WTC11 (cell line): ENCODE results near the gene DHX34. TPM values are rescaled to one million over a fixed set of nuclear protein-coding genes. Genes with fewer than 3 reads are reported as not detected.
A peak's percentile ranks its signal among the peaks of the same experiment; 100 is the strongest.

Experiments used
- ATAC-seq: fragments of 200-7000 bp; cut with Tn5 transposase; 2 replicates; pipeline ENCODE4 v1.10.0; 2021; ENCODE audit warnings: mild to moderate bottlenecking, moderate library complexity
- CTCF ChIA-PET: fragments of 300-600 bp; sonication (Branson Sonifier 250); formaldehyde crosslinking; loops from one replicate; lab custom pipeline; 2021; ENCODE audit warnings: antibody characterized with exemption; lab: Charles Lee
- POLR2A ChIA-PET: fragments of 350-600 bp; sonication (Branson Sonifier 250); formaldehyde crosslinking; loops from one replicate; lab custom pipeline; 2021; ENCODE audit warnings: antibody characterized with exemption; lab: Charles Lee
- DNase-seq: peaks from one replicate; pipeline ENCODE4 v3.0.0; 2021; ENCODE audit warnings: low spot score
- H3K27ac Mint-ChIP-seq: 2 replicates; pipeline ENCODE4 v1.8.0; 2021; ENCODE audit warnings: mixed read lengths
- H3K27me3 Mint-ChIP-seq: 2 replicates; pipeline ENCODE4 v1.8.0; 2021; ENCODE audit warnings: low read depth, mild to moderate bottlenecking, moderate library complexity, mixed read lengths
- H3K36me3 Mint-ChIP-seq: 2 replicates; pipeline ENCODE4 v1.8.0; 2021; ENCODE audit warnings: mixed read lengths
- H3K4me1 Mint-ChIP-seq: 2 replicates; pipeline ENCODE4 v1.8.0; 2022; ENCODE audit warnings: mixed read lengths
- H3K4me3 Mint-ChIP-seq: 2 replicates; pipeline ENCODE4 v1.8.0; 2021; ENCODE audit warnings: mild to moderate bottlenecking, moderate library complexity, mixed read lengths
- H3K9me3 Mint-ChIP-seq: 2 replicates; pipeline ENCODE4 v1.8.0; 2021; ENCODE audit warnings: mixed read lengths
- ATF1 ChIP-seq: sonication (generic); formaldehyde crosslinking; IDR thresholded peaks from 2 replicates; pipeline ENCODE4 v1.8.1; 2023; ENCODE audit warnings: mild to moderate bottlenecking, moderate library complexity, missing genetic modification reagents
- EMX1 ChIP-seq: fragments of 250-450 bp; sonication (Bioruptor Pico); IDR thresholded peaks from 2 replicates; pipeline ENCODE4 v1.8.0; 2021; ENCODE audit warnings: mild to moderate bottlenecking
- ESRRA ChIP-seq: sonication (generic); formaldehyde crosslinking; IDR thresholded peaks from 2 replicates; pipeline ENCODE4 v1.8.1; 2022; ENCODE audit warnings: mild to moderate bottlenecking, missing genetic modification reagents, borderline replicate concordance
- ETV6 ChIP-seq: sonication (generic); formaldehyde crosslinking; IDR thresholded peaks from 2 replicates; pipeline ENCODE4 v1.8.1; 2022; ENCODE audit warnings: mild to moderate bottlenecking, missing genetic modification reagents
- FOXK1 ChIP-seq: sonication (generic); formaldehyde crosslinking; IDR thresholded peaks from 2 replicates; pipeline ENCODE4 v1.8.0; 2022; ENCODE audit warnings: mild to moderate bottlenecking, moderate library complexity, missing genetic modification reagents
- GABPB1 ChIP-seq: sonication (generic); formaldehyde crosslinking; IDR thresholded peaks from 2 replicates; pipeline ENCODE4 v1.8.1; 2023; ENCODE audit warnings: mild to moderate bottlenecking, missing genetic modification reagents
- JAZF1 ChIP-seq: fragments of 250-450 bp; sonication (Bioruptor Pico); IDR thresholded peaks from 2 replicates; pipeline ENCODE4 v1.9.0; 2021; ENCODE audit warnings: moderate library complexity, mild to moderate bottlenecking, inconsistent platforms
- SMAD4 ChIP-seq: sonication (generic); formaldehyde crosslinking; IDR thresholded peaks from 2 replicates; pipeline ENCODE4 v1.8.0; 2022; ENCODE audit warnings: mild to moderate bottlenecking, missing genetic modification reagents
- TEAD1 ChIP-seq: sonication (generic); formaldehyde crosslinking; IDR thresholded peaks from 2 replicates; pipeline ENCODE4 v1.8.0; 2022; ENCODE audit warnings: mild to moderate bottlenecking, missing genetic modification reagents
- ZBTB21 ChIP-seq: sonication (generic); formaldehyde crosslinking; IDR thresholded peaks from 2 replicates; pipeline ENCODE4 v1.8.1; 2023; ENCODE audit warnings: mild to moderate bottlenecking, missing genetic modification reagents, borderline replicate concordance
- ZNF138 ChIP-seq: sonication (generic); formaldehyde crosslinking; conservative IDR thresholded peaks from 2 replicates; pipeline ENCODE4 v1.8.1; 2022; ENCODE audit warnings: mild to moderate bottlenecking, moderate library complexity, missing genetic modification reagents
- ZNF232 ChIP-seq: sonication (generic); formaldehyde crosslinking; IDR thresholded peaks from 2 replicates; pipeline ENCODE4 v1.8.0; 2022; ENCODE audit warnings: mild to moderate bottlenecking, missing genetic modification reagents
- ZNF317 ChIP-seq: sonication (generic); formaldehyde crosslinking; IDR thresholded peaks from 2 replicates; pipeline ENCODE4 v1.8.1; 2023; ENCODE audit warnings: low read depth, mild to moderate bottlenecking, moderate library complexity, missing genetic modification reagents, borderline replicate concordance
- ZNF416 ChIP-seq: fragments of 250-450 bp; sonication (Bioruptor Pico); IDR thresholded peaks from 2 replicates; pipeline ENCODE4 v1.9.0; 2021; ENCODE audit warnings: mild to moderate bottlenecking, inconsistent platforms
- total RNA-seq: library from RNA; stranded (reverse); gene quantifications from 3 replicates; pipeline ENCODE4 v1.2.3, GENCODE V29; 2021
- TF ChIP-seq, protein P1 (sequence below): fragments of 250-450 bp; sonication (Bioruptor Pico); IDR thresholded peaks from 2 replicates; pipeline ENCODE4 v1.8.0; 2021; ENCODE audit warnings: mild to moderate bottlenecking
- TF ChIP-seq, protein P2 (sequence below): sonication (generic); formaldehyde crosslinking; conservative IDR thresholded peaks from 2 replicates; pipeline ENCODE4 v1.8.1; 2023; ENCODE audit warnings: mild to moderate bottlenecking, low read depth, missing genetic modification reagents, moderate library complexity

The DHX34 gene
- total RNA-seq, 1 experiment from 2014 or later = 35.6 TPM

DNA sequence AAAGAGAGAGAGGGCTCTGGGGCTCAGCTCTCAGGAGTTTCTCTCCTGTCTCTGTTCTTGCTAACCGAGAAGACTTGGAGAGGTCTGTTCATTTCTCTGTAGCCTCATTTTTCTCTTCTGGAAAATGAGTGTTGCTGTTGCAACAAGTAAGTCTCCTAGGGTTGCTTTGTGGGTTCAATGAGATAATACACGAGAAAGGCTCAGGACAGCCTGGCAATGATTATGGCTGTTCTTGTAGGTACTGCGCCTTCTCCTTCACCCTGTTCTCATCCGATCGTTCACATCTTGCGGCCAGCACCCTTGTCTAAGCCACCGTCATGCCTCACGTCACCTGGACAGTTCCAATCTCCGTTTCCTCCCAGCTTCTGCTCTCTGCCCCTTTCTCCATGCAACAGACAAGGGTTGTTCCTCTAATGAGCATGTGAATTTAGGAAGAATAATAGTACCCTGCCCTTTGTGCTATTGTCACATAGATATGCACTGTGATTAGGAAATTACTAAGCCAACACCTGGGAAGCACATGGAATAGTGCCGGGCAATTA, 35.3 kb upstream of the DHX34 start (continued):
- TF ChIP-seq FOXK1 (CRISPR knock-in tag) (no peak), ESRRA (CRISPR knock-in tag) (no peak), ATF1 (CRISPR knock-in tag) (no peak), ZNF416 (CRISPR knock-in tag) (no peak)
- TF ChIP-seq, protein P1, sequence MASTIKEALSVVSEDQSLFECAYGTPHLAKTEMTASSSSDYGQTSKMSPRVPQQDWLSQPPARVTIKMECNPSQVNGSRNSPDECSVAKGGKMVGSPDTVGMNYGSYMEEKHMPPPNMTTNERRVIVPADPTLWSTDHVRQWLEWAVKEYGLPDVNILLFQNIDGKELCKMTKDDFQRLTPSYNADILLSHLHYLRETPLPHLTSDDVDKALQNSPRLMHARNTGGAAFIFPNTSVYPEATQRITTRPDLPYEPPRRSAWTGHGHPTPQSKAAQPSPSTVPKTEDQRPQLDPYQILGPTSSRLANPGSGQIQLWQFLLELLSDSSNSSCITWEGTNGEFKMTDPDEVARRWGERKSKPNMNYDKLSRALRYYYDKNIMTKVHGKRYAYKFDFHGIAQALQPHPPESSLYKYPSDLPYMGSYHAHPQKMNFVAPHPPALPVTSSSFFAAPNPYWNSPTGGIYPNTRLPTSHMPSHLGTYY = no peak

DNA sequence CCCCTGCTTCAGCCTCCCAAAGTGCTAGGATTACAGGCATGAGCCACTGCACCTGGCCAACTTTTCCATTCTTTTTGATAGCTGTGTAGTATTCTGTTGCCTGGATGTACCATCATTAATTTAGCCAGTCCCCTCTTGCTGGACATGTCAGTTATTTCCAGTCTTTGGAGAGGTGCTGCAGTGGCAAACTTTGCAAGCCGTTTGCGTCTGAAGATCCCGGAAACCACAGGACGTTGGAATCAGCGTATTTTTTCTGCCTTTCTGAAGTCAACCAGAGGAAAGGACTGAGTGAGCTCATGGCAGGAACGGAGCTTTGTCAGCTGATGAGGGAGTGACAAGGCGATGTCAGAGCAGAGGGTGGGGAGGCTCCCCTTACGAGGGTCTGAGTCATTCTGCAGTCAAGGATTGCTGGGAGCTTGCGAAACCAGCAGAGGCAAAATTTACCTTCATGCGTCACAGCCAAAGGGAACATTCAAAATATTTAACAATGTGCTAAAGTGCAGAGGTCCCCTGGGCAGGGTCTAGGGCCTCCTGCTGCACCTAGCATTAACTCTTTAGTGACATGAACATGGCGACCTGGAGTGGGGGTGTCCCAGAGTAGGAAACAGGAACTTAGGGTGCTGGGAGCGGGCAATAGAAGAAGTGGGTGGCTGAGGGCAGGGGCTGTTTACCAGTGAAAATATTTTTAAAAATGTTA, 33.8 kb upstream of the DHX34 start:
- H3K9me3 Mint-ChIP-seq = peaks cover 8% of the 10 kb centered on the region; the same call in 1 of the 2 replicates
- TF ChIP-seq EMX1 (CRISPR knock-in tag) = no peak
- no peak for TF ChIP-seq ZBTB21 (CRISPR knock-in tag)
- TF ChIP-seq GABPB1 (CRISPR knock-in tag) = peak; percentile 90
- peaks cover 11% of the 10 kb centered on the region; the same call in 1 of the 2 replicates for H3K27me3 Mint-ChIP-seq
- POLR2A ChIA-PET = no interaction called here
- peaks cover 5% of the 10 kb centered on the region; the same call in 1 of the 2 replicates for H3K4me1 Mint-ChIP-seq
- no peak overlapping the region for H3K4me3 Mint-ChIP-seq
- no peaks in the 10 kb centered on the region for H3K36me3 Mint-ChIP-seq
- H3K27ac Mint-ChIP-seq = peak overlapping the region; percentile 15
- DNase-seq (no peak), ATAC-seq (no peak)
- CTCF ChIA-PET = interaction anchor here (2.8 to 3.1 kb wide), 2 partner anchors 33 to 76 kb away, joined by 9 to 22 read pairs; partner anchors contain the start of gene DHX34

DNA sequence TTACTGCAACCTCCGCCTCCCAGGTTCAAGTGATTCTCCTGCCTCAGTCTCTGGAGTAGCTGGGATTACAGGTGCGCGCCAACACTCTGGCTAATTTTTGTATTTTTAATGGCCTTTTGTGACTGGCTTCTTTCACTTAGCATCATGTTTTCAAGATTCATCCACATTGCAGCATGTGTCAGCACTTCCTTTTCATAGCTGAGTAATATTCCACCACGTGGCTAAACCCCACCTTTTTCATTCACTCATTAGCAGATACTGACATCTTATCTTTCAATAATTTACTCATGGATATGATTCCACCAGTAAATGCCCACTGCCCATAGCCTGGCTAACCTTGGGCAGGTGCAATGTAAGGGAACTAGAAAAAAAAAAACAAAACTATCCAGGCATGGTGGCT, 32.6 kb upstream of the DHX34 start:
- H3K4me3 Mint-ChIP-seq = no peak overlapping the region
- ChIA-PET POLR2A (no interaction called here), CTCF (interaction anchor here (2.8 to 3.1 kb wide), 2 partner anchors 32 to 75 kb away, joined by 9 to 22 read pairs; partner anchors contain the start of gene DHX34)
- no peaks in the 10 kb centered on the region for H3K36me3 Mint-ChIP-seq
- no peak overlapping the region for H3K27ac Mint-ChIP-seq
- TF ChIP-seq ETV6 (CRISPR knock-in tag) (no peak), SMAD4 (CRISPR knock-in tag) (no peak), ZNF232 (no peak), JAZF1 (CRISPR knock-in tag) (no peak)
- TF ChIP-seq, protein P2, sequence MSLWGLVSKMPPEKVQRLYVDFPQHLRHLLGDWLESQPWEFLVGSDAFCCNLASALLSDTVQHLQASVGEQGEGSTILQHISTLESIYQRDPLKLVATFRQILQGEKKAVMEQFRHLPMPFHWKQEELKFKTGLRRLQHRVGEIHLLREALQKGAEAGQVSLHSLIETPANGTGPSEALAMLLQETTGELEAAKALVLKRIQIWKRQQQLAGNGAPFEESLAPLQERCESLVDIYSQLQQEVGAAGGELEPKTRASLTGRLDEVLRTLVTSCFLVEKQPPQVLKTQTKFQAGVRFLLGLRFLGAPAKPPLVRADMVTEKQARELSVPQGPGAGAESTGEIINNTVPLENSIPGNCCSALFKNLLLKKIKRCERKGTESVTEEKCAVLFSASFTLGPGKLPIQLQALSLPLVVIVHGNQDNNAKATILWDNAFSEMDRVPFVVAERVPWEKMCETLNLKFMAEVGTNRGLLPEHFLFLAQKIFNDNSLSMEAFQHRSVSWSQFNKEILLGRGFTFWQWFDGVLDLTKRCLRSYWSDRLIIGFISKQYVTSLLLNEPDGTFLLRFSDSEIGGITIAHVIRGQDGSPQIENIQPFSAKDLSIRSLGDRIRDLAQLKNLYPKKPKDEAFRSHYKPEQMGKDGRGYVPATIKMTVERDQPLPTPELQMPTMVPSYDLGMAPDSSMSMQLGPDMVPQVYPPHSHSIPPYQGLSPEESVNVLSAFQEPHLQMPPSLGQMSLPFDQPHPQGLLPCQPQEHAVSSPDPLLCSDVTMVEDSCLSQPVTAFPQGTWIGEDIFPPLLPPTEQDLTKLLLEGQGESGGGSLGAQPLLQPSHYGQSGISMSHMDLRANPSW (CRISPR knock-in tag) = no peak
- H3K4me1 Mint-ChIP-seq = peaks cover 5% of the 10 kb centered on the region; the same call in 1 of the 2 replicates
- peaks cover 6% of the 10 kb centered on the region; the same call in 1 of the 2 replicates for H3K27me3 Mint-ChIP-seq
- H3K9me3 Mint-ChIP-seq = peaks cover 8% of the 10 kb centered on the region
- ATAC-seq = no peak
- DNase-seq = no peak

DNA sequence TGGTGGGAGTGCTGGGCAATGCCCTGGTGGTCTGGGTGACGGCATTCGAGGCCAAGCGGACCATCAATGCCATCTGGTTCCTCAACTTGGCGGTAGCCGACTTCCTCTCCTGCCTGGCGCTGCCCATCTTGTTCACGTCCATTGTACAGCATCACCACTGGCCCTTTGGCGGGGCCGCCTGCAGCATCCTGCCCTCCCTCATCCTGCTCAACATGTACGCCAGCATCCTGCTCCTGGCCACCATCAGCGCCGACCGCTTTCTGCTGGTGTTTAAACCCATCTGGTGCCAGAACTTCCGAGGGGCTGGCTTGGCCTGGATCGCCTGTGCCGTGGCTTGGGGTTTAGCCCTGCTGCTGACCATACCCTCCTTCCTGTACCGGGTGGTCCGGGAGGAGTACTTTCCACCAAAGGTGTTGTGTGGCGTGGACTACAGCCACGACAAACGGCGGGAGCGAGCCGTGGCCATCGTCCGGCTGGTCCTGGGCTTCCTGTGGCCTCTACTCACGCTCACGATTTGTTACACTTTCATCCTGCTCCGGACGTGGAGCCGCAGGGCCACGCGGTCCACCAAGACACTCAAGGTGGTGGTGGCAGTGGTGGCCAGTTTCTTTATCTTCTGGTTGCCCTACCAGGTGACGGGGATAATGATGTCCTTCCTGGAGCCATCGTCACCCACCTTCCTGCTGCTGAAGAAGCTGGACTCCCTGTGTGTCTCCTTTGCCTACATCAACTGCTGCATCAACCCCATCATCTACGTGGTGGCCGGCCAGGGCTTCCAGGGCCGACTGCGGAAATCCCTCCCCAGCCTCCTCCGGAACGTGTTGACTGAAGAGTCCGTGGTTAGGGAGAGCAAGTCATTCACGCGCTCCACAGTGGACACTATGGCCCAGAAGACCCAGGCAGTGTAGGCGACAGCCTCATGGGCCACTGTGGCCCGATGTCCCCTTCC, 28.9 kb upstream of the DHX34 start:
- Mint-ChIP-seq H3K36me3 (no peaks in the 10 kb centered on the region), H3K27me3 (peaks cover 3% of the 10 kb centered on the region; the same call in 1 of the 2 replicates), H3K4me1 (peaks cover 3% of the 10 kb centered on the region; the same call in 1 of the 2 replicates), H3K9me3 (peaks cover 6% of the 10 kb centered on the region), H3K27ac (no peak overlapping the region), H3K4me3 (no peak overlapping the region)
- no peak for TF ChIP-seq TEAD1 (CRISPR knock-in tag)
- no peak for TF ChIP-seq ZNF138
- TF ChIP-seq ZNF317 (CRISPR knock-in tag) = no peak
- ChIA-PET CTCF (no interaction called here), POLR2A (no interaction called here)
- DNase-seq (no peak), ATAC-seq (no peak)
